GM12873 (cell line): ENCODE measurements around the gene KCNK6.

Experiments used
- TF ChIP-seq, protein P1 (sequence below): IDR thresholded peaks from 2 replicates; pipeline ENCODE4 v1.5.1; 2012; ENCODE audit warnings: low read depth, mild to moderate bottlenecking, moderate library complexity, low read length, control low read depth; ENCODE audit not compliant: insufficient read depth; ENCODE audit errors: missing control alignments

KCNK6 gene

DNA sequence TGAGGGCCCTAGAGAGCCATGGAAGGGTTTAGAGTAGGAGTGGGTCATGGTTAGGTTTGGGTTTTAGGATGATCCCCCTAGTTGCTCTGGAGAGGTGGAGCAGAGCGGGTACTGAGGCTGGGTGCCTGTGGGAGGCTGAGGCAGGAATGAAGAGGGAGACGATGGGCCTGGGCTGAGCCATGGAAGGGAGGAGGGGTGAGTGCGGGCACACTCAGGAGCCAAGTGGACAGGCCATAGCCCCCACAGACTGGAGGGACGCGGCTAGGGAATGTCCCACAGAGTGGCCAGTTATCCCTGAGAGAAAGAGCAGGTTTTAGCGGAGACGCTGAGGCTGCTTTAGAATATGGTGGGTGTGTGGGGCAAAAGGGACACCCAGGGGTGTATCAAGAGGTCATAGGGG is 10.0 kb downstream of the KCNK6 start:
- TF ChIP-seq, protein P1, sequence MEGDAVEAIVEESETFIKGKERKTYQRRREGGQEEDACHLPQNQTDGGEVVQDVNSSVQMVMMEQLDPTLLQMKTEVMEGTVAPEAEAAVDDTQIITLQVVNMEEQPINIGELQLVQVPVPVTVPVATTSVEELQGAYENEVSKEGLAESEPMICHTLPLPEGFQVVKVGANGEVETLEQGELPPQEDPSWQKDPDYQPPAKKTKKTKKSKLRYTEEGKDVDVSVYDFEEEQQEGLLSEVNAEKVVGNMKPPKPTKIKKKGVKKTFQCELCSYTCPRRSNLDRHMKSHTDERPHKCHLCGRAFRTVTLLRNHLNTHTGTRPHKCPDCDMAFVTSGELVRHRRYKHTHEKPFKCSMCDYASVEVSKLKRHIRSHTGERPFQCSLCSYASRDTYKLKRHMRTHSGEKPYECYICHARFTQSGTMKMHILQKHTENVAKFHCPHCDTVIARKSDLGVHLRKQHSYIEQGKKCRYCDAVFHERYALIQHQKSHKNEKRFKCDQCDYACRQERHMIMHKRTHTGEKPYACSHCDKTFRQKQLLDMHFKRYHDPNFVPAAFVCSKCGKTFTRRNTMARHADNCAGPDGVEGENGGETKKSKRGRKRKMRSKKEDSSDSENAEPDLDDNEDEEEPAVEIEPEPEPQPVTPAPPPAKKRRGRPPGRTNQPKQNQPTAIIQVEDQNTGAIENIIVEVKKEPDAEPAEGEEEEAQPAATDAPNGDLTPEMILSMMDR: no peak

DNA sequence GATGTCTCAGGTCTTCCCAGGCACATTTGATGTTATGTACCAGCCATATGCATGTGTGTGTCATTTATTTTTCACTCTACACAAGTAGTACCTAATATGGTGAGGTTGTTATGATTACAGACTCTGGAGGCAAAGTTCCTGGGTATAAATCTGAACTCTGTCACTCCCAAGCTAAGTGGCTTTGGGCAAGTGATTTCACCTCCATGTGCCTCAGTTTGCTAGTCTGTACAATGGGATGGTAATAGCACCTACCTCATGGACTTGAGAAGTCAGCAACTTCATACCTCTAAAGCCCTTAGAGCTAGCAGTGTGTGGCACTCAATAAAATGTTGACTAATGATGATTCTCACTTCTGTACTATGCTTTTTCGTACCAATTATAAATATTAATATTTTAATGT is 12.1 kb downstream of the KCNK6 start:
- TF ChIP-seq, protein P1: no peak

DNA sequence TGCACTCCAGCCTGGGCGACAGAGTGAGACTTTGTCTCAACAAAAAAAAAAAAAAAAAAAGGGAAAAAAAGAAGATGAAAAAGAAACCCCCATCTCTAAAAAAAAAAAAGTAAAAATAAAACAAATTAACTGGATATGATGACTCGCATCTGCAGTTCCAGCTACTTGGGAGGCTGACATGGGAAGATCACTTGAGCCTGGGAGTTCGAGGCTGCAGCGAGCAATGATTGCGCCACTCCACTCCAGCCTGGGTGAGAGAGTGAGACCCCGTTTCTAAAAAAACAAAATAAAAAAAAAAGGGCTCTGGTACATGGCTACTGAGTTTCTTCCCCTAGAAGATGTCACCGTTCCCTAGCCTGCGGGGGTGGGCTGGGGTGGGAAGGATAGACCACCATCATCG is 13.6 kb downstream of the KCNK6 start:
- TF ChIP-seq, protein P1: no peak

DNA sequence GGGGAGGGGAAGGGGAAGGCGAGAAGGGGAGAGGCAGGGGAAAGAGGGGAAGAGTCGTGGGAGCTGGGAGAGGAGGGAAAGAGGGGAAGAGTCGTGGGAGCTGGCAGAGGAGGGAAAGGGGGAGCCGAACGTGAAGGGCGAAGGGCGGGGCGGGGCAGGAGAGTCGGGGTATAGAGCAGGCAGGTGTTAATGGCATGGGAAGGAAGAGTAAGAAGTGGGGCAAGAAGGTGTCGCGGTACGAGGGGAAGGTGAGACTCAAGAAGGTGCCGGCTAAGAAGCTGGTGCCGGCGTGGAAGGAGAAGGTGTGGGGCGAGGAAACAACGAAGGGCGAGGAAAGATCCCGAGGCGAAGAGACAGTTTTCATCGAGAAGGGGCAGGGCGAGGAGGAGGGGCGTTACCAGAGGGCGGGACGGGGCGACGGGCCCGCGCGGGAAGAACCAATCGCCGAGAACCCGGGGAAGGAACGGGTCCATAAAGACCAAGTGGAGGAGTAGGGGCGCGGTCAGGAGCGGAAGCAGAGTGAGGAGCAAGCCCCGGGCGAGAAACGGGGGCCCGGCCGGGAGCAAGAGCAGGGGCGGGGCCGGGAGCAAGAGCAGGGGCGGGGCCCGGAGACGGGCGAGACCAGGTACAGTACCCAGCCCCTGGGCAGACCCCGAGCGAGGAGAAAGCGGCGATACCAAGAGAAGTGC is 16.4 kb downstream of the KCNK6 start:
- TF ChIP-seq, protein P1: no peak

DNA sequence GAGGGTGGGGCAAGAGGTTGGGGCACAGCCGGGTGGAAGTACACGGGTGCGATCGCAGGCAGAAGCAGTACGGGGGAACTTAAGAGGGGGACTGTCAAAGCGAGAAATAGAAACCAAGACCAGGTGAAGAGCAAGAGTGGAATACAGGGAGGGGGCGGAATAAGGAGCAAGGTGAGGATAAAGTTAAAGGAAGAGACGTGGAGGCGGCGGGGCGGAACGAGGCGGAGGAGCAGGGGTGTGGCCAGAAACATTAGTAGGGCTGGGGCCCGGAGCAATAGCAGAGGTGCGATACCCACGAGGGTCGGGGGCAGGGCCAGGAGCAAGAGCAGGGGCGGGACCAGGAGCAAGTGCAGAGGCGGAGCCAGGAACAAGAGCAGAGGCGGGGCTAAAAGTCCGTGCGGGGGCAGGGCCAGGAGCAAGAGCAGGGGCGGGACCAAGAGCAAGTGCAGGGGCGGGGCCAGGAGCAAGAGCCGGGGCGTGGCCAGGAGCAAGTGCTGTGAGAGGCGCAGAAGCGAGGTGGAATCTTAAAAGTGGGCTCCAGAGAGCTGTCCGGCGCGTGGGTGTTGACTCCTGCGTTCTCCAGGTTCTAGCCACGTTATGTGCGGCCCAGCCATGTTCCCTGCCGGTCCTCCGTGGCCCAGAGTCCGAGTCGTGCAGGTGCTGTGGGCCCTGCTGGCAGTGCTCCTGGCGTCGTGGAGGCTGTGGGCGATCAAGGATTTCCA is 17.2 kb downstream of the KCNK6 start:
- TF ChIP-seq, protein P1: no peak

DNA sequence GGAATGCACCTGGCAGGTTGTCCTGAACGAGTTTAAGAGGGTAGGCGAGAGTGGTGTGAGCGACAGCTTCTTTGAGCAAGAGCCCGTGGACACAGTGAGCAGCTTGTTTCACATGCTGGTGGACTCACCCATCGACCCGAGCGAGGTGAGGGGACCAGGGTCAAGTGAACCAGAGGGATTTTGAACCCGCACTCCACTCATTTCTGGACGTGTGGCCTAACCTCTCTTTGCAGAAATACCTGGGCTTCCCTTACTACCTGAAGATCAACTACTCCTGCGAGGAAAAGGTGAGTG is 17.7 kb downstream of the KCNK6 start:
- TF ChIP-seq, protein P1: no peak

DNA sequence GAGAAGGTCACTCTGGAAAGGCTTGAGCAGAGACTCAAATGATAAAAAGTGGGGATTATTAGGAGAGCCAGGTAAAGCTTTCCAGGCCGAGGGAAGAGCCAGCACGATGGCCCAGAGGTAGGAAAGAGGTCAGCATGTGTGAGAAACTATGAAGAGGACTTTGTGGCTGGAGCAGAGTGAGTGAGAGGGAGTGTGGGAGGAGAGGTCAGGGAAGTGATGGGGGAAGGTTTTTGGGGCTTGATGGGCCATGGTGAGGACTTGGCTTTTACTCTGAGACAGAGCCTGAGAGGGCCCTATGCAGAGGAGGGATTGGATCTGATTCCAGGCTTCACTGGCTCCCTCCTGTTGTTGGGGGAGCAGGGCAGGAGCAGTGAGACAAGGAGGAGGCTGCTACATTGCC is 21.3 kb downstream of the KCNK6 start:
- TF ChIP-seq, protein P1: no peak
